Testis (tissue), 3 donors: ENCODE data around the gene ZNF611. TPM values are rescaled to one million over a fixed set of nuclear protein-coding genes. Genes with fewer than 3 reads are reported as not detected.

Experiments
- DNase-seq: peaks from one replicate; pipeline ENCODE4 v3.0.0-alpha.2; 2019
- H3K27ac ChIP-seq, 2 donors: fragments of 200-600 bp; sonication (generic); one replicate each; pipeline ENCODE4 v1.5.1; 2019
- H3K27me3 ChIP-seq: fragments of 200-600 bp; sonication (generic); one replicate; pipeline ENCODE4 v1.5.1; 2019
- H3K36me3 ChIP-seq: fragments of 200-600 bp; sonication (generic); one replicate; pipeline ENCODE4 v1.5.1; 2017; ENCODE audit warnings: low read depth; ENCODE audit errors: missing control alignments
- H3K4me1 ChIP-seq: fragments of 200-600 bp; sonication (generic); one replicate; pipeline ENCODE4 v1.5.1; 2019
- H3K4me3 ChIP-seq, 2 donors: fragments of 200-600 bp; sonication (generic); one replicate each; pipeline ENCODE4 v1.5.1; 2017 to 2019
- H3K9me3 ChIP-seq: fragments of 200-600 bp; sonication (generic); one replicate; pipeline ENCODE4 v1.5.1; 2017
- CTCF ChIP-seq, 3 experiments: fragments of 450-650 bp in 2 of 3; fragments of 200-600 bp in 1 of 3; sonication (generic) in 1 of 3; IDR thresholded peaks; one replicate each; pipeline ENCODE4 v1.5.1; 2016 to 2019; ENCODE audit warnings: antibody characterized with exemption in 3 of 3, mild to moderate bottlenecking in 2 of 3, moderate library complexity in 1 of 3
- POLR2A ChIP-seq: fragments of 450-650 bp; IDR thresholded peaks from one replicate; pipeline ENCODE4 v1.6.1; 2017; ENCODE audit warnings: antibody characterized with exemption, mild to moderate bottlenecking, moderate library complexity
- WGBS, 2 donors: methylation state at CpG; one replicate each; pipeline ENCODE4 v1.1.5; 2018; 5-methylcytosine and 5-hydroxymethylcytosine counted together
- intact Hi-C: fragments of 100-400 bp; cut with DNase I; formaldehyde crosslinking; loops from one replicate; pipeline ENCODE4 v1.15.1; 2023; ENCODE audit warnings: low total_unique reads
- polyA plus RNA-seq: library from polyadenylated mRNA; stranded (reverse); fragments of 350-450 nt; fragmentation: Illumina TruSeq; extraction: RNeasy Lipid Tissue Mini Kit (QIAGEN cat#74804); gene quantifications from one replicate; pipeline ENCODE4 v1.2.3, GENCODE V29; 2014; ENCODE audit warnings: low read depth, low replicate concordance; ENCODE audit not compliant: insufficient read depth
- total RNA-seq, 2 donors: library from RNA; depleted of rRNA; stranded (reverse); fragments of >200 nt; gene quantifications; one replicate each; pipeline ENCODE4 v1.2.3, GENCODE V29; 2016

The ZNF611 gene
- total and polyA plus RNA-seq, 3 donors from 2014 or later, result 7.9 to 26.8 (median 17.8) TPM

GRCh38 chr19:52658595-52658994 lies 76.2 kb downstream of the ZNF611 start:
- DNase-seq, result no peak
- intact Hi-C loops, result no loop called here

GRCh38 chr19:52653161-52653560 lies 81.7 kb downstream of the ZNF611 start:
- H3K4me1 ChIP-seq, result no peaks in the 10 kb centered on the region
- no peak for DNase-seq
- no peaks in the 10 kb centered on the region for H3K9me3 ChIP-seq
- H3K4me3 ChIP-seq, result no peak overlapping the region
- H3K36me3 ChIP-seq, result no peaks in the 10 kb centered on the region
- TF ChIP-seq CTCF (IDR thresholded peaks at IDR 0.05), result no peak
- TF ChIP-seq POLR2A, result no peak
- WGBS, 2 donors, result 97 to 98% methylated on average over 4 of the region's 4 CpGs
- H3K27ac ChIP-seq, result no peak overlapping the region
- no peaks in the 10 kb centered on the region for H3K27me3 ChIP-seq
- intact Hi-C loops, result no loop called here

More at GRCh38 chr19:52658595-52658994, 76.2 kb downstream of the ZNF611 start:
- H3K9me3 ChIP-seq, result no peaks in the 10 kb centered on the region
- H3K36me3 ChIP-seq, result no peaks in the 10 kb centered on the region
- H3K4me3 ChIP-seq, result no peak overlapping the region
- 76 to 80% methylated on average over 5 of the region's 5 CpGs for WGBS, 2 donors
- no peaks in the 10 kb centered on the region for H3K4me1 ChIP-seq
- no peaks in the 10 kb centered on the region for H3K27me3 ChIP-seq
- TF ChIP-seq POLR2A, result no peak
- no peak for TF ChIP-seq CTCF (IDR thresholded peaks at IDR 0.05)
- no peak overlapping the region for H3K27ac ChIP-seq

Other genes starting within 250 kb of the ZNF611 start
- gene ZNF808, start 207.4 kb downstream of the ZNF611 start, total RNA-seq, result 10 to 100 TPM; 28.4 to 31.5 TPM
- gene ZNF808, start 207.4 kb downstream of the ZNF611 start, polyA plus RNA-seq, result 10.0 TPM
- 10 to 100 TPM; 21.3 to 22.4 TPM for gene ZNF701, start 164.8 kb downstream of the ZNF611 start, total RNA-seq
- 8.9 TPM for gene ZNF701, start 164.8 kb downstream of the ZNF611 start, polyA plus RNA-seq
- 10 to 100 TPM; 50.8 to 61.1 TPM for gene ZNF83, start 96.7 kb downstream of the ZNF611 start, total RNA-seq
- gene ZNF83, start 96.7 kb downstream of the ZNF611 start, polyA plus RNA-seq, result 28.6 TPM
- gene ZNF600, start 51.7 kb upstream of the ZNF611 start, total RNA-seq, result 1 to 10 TPM; 5.2 to 6.9 TPM
- 2.7 TPM for gene ZNF600, start 51.7 kb upstream of the ZNF611 start, polyA plus RNA-seq
- 10 to 100 TPM; 12.2 to 17.5 TPM for gene ZNF28, start 86.6 kb upstream of the ZNF611 start, total RNA-seq
- gene ZNF28, start 86.6 kb upstream of the ZNF611 start, polyA plus RNA-seq, result 8.8 TPM
- 10 to 100 TPM; 13.5 to 21.7 TPM for gene ZNF468, start 122.6 kb upstream of the ZNF611 start, total RNA-seq
- gene ZNF468, start 122.6 kb upstream of the ZNF611 start, polyA plus RNA-seq, result 10.6 TPM
- 10 to 100 TPM; 21.3 to 21.6 TPM for gene ZNF320, start 162.6 kb upstream of the ZNF611 start, total RNA-seq
- 8.2 TPM for gene ZNF320, start 162.6 kb upstream of the ZNF611 start, polyA plus RNA-seq
- gene ZNF888, start 188.4 kb upstream of the ZNF611 start, total RNA-seq, result 1 to 10 TPM; 2.3 to 3.2 TPM
- 2.2 TPM for gene ZNF888, start 188.4 kb upstream of the ZNF611 start, polyA plus RNA-seq
- gene ZNF816, start 227.8 kb upstream of the ZNF611 start, total RNA-seq, result 10 to 100 TPM in 1 of 2 donors, 1 to 10 TPM in 1; 6.9 to 14.9 TPM
- 3.1 TPM for gene ZNF816, start 227.8 kb upstream of the ZNF611 start, polyA plus RNA-seq